DOHH2 (cell line): ENCODE data around the gene MACROD2.

Experiments used
- H3F3A ChIP-seq: fragments of 200-600 bp; sonication (generic), shearing (Covaris generic); 2 replicates; pipeline ENCODE4 v1.6.0; 2016; ENCODE audit warnings: antibody characterized with exemption, mild to moderate bottlenecking; ENCODE audit not compliant: control insufficient read depth, insufficient read depth
- H3K27ac ChIP-seq: fragments of 200-600 bp; sonication (generic); 2 replicates; pipeline ENCODE4 v1.5.1; 2014; ENCODE audit warnings: low read depth, mild to moderate bottlenecking, low read length, moderate library complexity
- H3K27me3 ChIP-seq: fragments of 200-600 bp; sonication (generic); 2 replicates; pipeline ENCODE4 v1.6.1; 2014; ENCODE audit warnings: mild to moderate bottlenecking, low read length, mixed read lengths; ENCODE audit not compliant: control insufficient read depth
- H3K36me3 ChIP-seq: fragments of 200-600 bp; sonication (generic); 2 replicates; pipeline ENCODE4 v1.6.1; 2014; ENCODE audit warnings: mild to moderate bottlenecking, low read length, moderate library complexity, mixed read lengths; ENCODE audit not compliant: control insufficient read depth
- H3K4me1 ChIP-seq: fragments of 200-600 bp; sonication (generic); 2 replicates; pipeline ENCODE4 v1.6.1; 2014; ENCODE audit warnings: mild to moderate bottlenecking, low read length, mixed read lengths; ENCODE audit not compliant: control insufficient read depth
- H3K4me2 ChIP-seq: fragments of 200-600 bp; sonication (generic); 2 replicates; pipeline ENCODE4 v1.6.0; 2014; ENCODE audit warnings: mild to moderate bottlenecking, low read length, moderate library complexity
- H3K4me3 ChIP-seq: fragments of 200-600 bp; sonication (generic); 2 replicates; pipeline ENCODE4 v1.5.1; 2014; ENCODE audit warnings: mild to moderate bottlenecking, low read length, mixed read lengths
- H3K79me2 ChIP-seq: fragments of 200-600 bp; sonication (generic); 2 replicates; pipeline ENCODE4 v1.6.1; 2014; ENCODE audit warnings: mild to moderate bottlenecking, low read length, mixed read lengths; ENCODE audit not compliant: control insufficient read depth
- H3K9me2 ChIP-seq: fragments of 200-600 bp; sonication (generic); replicated peaks from 2 replicates; pipeline ENCODE4 v1.6.1; 2014; ENCODE audit warnings: mild to moderate bottlenecking, low read length, mixed read lengths; ENCODE audit not compliant: control insufficient read depth
- H3K9me3 ChIP-seq: fragments of 200-600 bp; sonication (generic); 2 replicates; pipeline ENCODE4 v1.6.1; 2014; ENCODE audit warnings: antibody characterized with exemption, low read length, mixed read lengths; ENCODE audit not compliant: control insufficient read depth, insufficient read depth
- H4K20me1 ChIP-seq: fragments of 200-600 bp; sonication (generic); 2 replicates; pipeline ENCODE4 v1.6.0; 2014; ENCODE audit warnings: low read depth, mild to moderate bottlenecking, antibody characterized with exemption, low read length, moderate library complexity; ENCODE audit not compliant: control insufficient read depth, insufficient read depth
- EZH2phosphoT487 ChIP-seq: fragments of 200-600 bp; sonication (generic); IDR thresholded peaks from 2 replicates; pipeline ENCODE4 v1.6.1; 2017; ENCODE audit warnings: borderline replicate concordance, mild to moderate bottlenecking, antibody characterized with exemption, low read length, moderate library complexity, mixed read lengths
- TF ChIP-seq, protein P1 (sequence below): fragments of 200-600 bp; sonication (generic); IDR thresholded peaks from one replicate; pipeline ENCODE4 v1.5.1; 2014; ENCODE audit warnings: antibody characterized with exemption, mild to moderate bottlenecking, low read depth, low read length; ENCODE audit not compliant: poor library complexity, severe bottlenecking

Gene MACROD2

DNA sequence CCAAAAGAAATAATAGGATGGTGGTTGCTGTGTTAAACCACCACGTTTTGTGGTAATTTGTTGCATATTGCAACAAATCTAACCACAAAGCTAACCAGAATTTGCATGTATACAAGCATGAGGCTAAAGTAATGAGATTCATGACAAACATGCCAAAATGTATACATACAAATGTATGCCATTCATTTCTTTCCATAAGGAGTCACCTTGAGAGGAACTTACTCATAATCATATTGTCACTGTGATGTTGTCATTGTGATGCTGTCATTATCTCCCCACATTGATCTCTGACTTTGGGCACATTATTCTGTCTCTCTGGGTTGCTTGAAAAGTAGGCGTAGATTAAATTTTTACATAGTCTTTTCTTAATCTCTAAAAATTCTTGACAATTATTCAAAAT lies 1228.9 kb downstream of the MACROD2 start:
- Histone ChIP-seq H3K4me2 (no peak overlapping the region), H3K9me3 (no peaks in the 10 kb centered on the region), H3F3A (no peaks in the 10 kb centered on the region), H3K36me3 (no peaks in the 10 kb centered on the region), H3K4me3 (no peak overlapping the region), H3K9me2 (no peaks in the 10 kb centered on the region), H4K20me1 (no peaks in the 10 kb centered on the region), H3K79me2 (no peaks in the 10 kb centered on the region), H3K27ac (no peak overlapping the region), H3K27me3 (no peaks in the 10 kb centered on the region), H3K4me1 (peaks cover 9% of the 10 kb centered on the region)
- TF ChIP-seq EZH2phosphoT487 = no peak
- TF ChIP-seq, protein P1, sequence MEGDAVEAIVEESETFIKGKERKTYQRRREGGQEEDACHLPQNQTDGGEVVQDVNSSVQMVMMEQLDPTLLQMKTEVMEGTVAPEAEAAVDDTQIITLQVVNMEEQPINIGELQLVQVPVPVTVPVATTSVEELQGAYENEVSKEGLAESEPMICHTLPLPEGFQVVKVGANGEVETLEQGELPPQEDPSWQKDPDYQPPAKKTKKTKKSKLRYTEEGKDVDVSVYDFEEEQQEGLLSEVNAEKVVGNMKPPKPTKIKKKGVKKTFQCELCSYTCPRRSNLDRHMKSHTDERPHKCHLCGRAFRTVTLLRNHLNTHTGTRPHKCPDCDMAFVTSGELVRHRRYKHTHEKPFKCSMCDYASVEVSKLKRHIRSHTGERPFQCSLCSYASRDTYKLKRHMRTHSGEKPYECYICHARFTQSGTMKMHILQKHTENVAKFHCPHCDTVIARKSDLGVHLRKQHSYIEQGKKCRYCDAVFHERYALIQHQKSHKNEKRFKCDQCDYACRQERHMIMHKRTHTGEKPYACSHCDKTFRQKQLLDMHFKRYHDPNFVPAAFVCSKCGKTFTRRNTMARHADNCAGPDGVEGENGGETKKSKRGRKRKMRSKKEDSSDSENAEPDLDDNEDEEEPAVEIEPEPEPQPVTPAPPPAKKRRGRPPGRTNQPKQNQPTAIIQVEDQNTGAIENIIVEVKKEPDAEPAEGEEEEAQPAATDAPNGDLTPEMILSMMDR = no peak

DNA sequence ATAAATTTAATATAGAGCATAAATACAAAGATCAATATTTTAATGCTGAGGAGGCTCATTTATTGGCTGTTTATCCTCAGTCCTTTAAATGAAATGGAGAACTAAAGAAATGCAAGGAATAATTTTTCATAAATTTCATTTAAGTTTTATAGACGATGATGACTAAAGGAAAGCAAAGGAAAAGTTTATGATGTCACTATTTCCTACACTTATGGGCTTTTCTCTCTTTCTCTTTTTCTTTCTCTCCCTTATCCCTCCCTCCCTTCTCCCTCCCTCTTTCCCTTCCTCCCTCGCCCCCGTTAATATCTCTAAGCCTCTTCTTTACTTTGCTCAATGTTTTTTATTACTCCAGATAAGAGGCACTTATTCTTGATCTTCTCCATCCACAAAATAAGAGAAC lies 1231.8 kb downstream of the MACROD2 start:
- Histone ChIP-seq H3F3A (no peaks in the 10 kb centered on the region), H3K4me2 (no peak overlapping the region), H3K36me3 (no peaks in the 10 kb centered on the region), H3K27ac (no peak overlapping the region), H3K9me2 (no peaks in the 10 kb centered on the region), H3K4me1 (peaks cover 15% of the 10 kb centered on the region), H3K9me3 (no peaks in the 10 kb centered on the region), H4K20me1 (no peaks in the 10 kb centered on the region), H3K27me3 (no peaks in the 10 kb centered on the region), H3K79me2 (no peaks in the 10 kb centered on the region), H3K4me3 (no peak overlapping the region)
- TF ChIP-seq EZH2phosphoT487 = no peak
- TF ChIP-seq, protein P1 = no peak

DNA sequence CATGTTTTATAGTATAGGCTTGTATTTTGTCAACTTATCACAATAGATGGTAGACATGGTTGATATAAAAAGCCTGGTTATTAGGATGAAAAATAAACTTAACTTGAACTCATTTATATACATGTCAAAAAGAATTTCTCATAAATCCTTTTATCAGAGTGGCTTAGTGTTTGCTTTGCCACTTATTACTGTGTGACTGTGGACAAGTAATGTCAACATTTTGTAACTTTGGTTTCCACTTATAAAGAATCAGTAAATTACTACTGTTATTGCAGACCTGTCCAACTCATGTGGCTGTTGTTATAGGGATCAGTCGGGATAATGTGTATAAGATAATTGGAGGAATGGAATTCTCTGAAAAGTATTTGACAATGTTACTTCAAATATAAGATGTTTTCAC lies 1236.9 kb downstream of the MACROD2 start:
- Histone ChIP-seq H3F3A (no peaks in the 10 kb centered on the region), H3K4me3 (no peak overlapping the region), H3K27ac (no peak overlapping the region), H3K4me1 (peaks cover 17% of the 10 kb centered on the region), H3K79me2 (no peaks in the 10 kb centered on the region), H3K9me2 (no peaks in the 10 kb centered on the region), H3K36me3 (no peaks in the 10 kb centered on the region), H3K27me3 (no peaks in the 10 kb centered on the region), H4K20me1 (no peaks in the 10 kb centered on the region), H3K4me2 (no peak overlapping the region), H3K9me3 (no peaks in the 10 kb centered on the region)
- TF ChIP-seq, protein P1 = no peak
- no peak for TF ChIP-seq EZH2phosphoT487
